ENCODE data around the gene PXDC1. TPM values are rescaled to one million over a fixed set of nuclear protein-coding genes. Genes with fewer than 3 reads are reported as not detected.

PXDC1 gene, protein sequence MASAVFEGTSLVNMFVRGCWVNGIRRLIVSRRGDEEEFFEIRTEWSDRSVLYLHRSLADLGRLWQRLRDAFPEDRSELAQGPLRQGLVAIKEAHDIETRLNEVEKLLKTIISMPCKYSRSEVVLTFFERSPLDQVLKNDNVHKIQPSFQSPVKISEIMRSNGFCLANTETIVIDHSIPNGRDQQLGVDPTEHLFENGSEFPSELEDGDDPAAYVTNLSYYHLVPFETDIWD
- total RNA-seq, result 1 to 10 TPM in 1 of 5 donors, under 1 TPM in 4; 0.30 to 1.2 (median 0.41) TPM
- 0.26 TPM for total RNA-seq (2013)
- 0 to 7.6 (median 0.37) reads per million in 29 experiments for total RNA-seq

DNA sequence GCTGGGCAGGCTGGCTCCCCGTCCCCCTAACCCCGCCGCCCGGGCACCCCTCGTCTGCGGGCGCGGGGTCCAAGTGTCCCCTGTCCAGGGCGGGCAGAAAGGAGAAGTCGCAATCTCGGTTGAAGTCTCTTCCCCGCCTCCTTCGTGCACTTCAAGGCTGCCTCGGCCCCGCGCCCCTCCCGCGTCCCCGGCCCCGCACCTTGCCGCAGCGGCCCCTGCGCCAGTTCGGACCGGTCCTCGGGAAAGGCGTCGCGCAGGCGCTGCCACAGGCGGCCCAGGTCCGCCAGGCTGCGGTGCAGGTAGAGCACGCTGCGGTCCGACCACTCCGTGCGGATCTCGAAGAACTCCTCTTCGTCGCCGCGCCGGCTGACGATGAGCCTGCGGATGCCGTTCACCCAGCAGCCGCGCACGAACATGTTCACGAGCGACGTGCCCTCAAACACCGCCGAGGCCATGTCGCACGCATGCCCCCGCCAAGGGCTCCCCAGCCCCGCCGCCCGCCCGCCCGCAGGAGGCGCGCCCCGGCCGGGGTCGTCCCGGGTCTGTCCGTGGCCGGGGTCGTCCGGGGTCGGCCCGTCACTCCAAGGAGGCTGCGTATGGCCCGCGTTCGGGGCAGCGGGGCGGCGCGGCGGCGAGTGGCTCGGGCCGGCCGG lies at the start of gene PXDC1:
PXDC1 (minus strand) TSS at position 637 of the 653 bp plus-strand sequence; CDS start at position 455, 182 bp downstream.
- Mint-ChIP-seq H3K4me1 (peaks cover 4 to 13% (median 7%) of the 10 kb centered on the region in 3 donors), H3K27me3 (peaks cover 29 to 49% of the 10 kb centered on the region in 2 donors), H3K4me3 (peak within 1 kb of the TSS; percentile 53 to 67 (median 64)), H3K36me3 (no peaks in the 10 kb centered on the region), H3K27ac (no peak within 1 kb of the TSS), H3K9me3 (no peaks in the 10 kb centered on the region)
- POLR2A ChIA-PET, result no interaction called here
- Histone ChIP-seq H3K27ac (ENCODE audit: low read length) (no peak within 1 kb of the TSS), H3K4me3 (ENCODE audit: control insufficient read depth in 1 of 2, extremely low read depth in 1 of 2, low read length in 1 of 2) (peak within 1 kb of the TSS; percentile 32 to 50), H3K4me1 (ENCODE audit: control insufficient read depth in 1 of 2, extremely low read depth in 1 of 2, insufficient read depth in 2 of 2, low read length in 2 of 2) (peaks cover 0 to 16% of the 10 kb centered on the region in 2 experiments), H3K9me3 (no peaks in the 10 kb centered on the region), H3K36me3 (ENCODE audit: control insufficient read depth in 2 of 2, extremely low read depth in 1 of 2, insufficient read depth in 1 of 2, low read length in 1 of 2) (no peaks in the 10 kb centered on the region), H3K27me3 (replicated peaks in 1 of 2; ENCODE audit: control insufficient read depth in 2 of 2, extremely low read depth in 1 of 2, insufficient read depth in 2 of 2, low read length in 1 of 2) (peaks cover 2 to 60% of the 10 kb centered on the region in 2 experiments)
- CTCF ChIA-PET, result no interaction called here
- peak in 19 of 35 experiments; percentile 4 to 59 (median 31) for DNase-seq
- ATAC-seq (replicated peaks in 1 of 4), result peak; percentile 45 to 61 (median 56)
- 1% methylated on average over 82 of the region's 88 CpGs for WGBS (ENCODE audit: insufficient coverage)

DNA sequence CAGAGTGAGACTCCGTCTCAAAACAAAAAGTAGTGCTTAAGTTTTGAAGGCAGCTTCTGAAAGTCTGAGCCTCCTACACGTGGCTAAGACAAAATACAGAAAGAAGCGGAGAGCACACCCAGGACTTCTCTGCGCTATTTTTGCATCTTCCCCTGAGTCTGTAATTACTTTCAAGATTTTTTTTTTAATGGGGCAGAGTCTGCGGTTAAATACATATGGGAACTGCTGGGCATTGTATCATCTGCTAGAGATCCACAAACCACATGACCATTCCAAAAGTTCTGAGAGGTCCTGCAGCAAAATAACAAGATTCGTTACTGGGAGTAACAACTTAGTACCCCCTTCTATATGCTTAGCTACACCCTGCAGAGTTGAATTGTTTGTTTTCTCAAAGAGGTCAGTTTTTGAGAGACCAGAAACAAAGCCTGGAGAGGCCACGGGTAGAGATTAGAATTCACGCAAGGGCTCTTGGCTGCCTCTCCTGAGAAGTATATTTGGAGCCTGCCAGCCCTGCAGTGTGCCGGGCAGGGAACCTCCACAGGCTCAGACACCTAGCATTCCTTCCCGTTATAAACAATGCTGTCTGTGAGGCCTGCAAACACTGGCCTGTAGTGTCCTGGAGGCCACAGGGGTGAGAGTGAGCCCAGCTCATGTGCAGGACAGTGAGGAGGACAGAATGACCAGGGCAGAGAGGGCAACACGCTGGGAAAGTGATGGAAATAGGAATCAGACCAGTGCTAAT lies 49.5 kb upstream of the PXDC1 start:
- no peaks in the 10 kb centered on the region for H3K36me3 Mint-ChIP-seq
- Histone ChIP-seq H3K27me3 (replicated peaks in 1 of 2; ENCODE audit: control insufficient read depth in 2 of 2, extremely low read depth in 1 of 2, insufficient read depth in 2 of 2, low read length in 1 of 2) (peaks cover 0 to 5% of the 10 kb centered on the region in 2 experiments), H3K36me3 (ENCODE audit: control insufficient read depth in 2 of 2, extremely low read depth in 1 of 2, insufficient read depth in 1 of 2, low read length in 1 of 2) (no peaks in the 10 kb centered on the region), H3K4me1 (ENCODE audit: control insufficient read depth in 1 of 2, extremely low read depth in 1 of 2, insufficient read depth in 2 of 2, low read length in 2 of 2) (no peaks in the 10 kb centered on the region), H3K27ac (ENCODE audit: low read length) (no peak overlapping the region), H3K4me3 (ENCODE audit: control insufficient read depth in 1 of 2, extremely low read depth in 1 of 2, low read length in 1 of 2) (no peak overlapping the region), H3K9me3 (no peaks in the 10 kb centered on the region)
- ChIA-PET CTCF (no interaction called here), POLR2A (no interaction called here)
- WGBS (ENCODE audit: insufficient coverage), result 81% methylated on average over 7 of the region's 11 CpGs
- H3K27me3 Mint-ChIP-seq, result peaks cover 6 to 9% of the 10 kb centered on the region in 2 donors
- no peak for DNase-seq
- no peak overlapping the region for H3K4me3 Mint-ChIP-seq
- ATAC-seq (replicated peaks in 1 of 4), result no peak
- no peaks in the 10 kb centered on the region for H3K9me3 Mint-ChIP-seq
- no peak overlapping the region for H3K27ac Mint-ChIP-seq
- no peaks in the 10 kb centered on the region for H3K4me1 Mint-ChIP-seq

DNA sequence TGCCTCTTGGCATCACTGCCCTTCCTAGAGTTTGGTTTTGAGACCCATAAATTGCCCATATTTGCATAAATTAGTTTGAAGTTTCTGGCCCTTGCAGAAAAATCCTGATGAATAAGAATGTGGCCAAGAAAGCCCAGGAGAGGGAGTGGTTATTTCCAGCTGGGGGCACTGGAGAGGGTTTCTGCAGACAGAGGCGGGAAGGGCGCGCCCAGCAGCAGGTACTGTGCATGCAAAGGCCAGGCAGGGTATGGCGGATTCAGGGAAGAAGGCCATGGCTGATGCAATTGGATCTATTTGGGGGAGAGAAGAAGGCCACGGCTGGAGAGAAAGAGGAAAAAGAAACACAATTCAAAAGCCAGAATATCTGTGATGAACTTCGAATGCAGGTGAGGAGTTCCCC lies 48.2 kb upstream of the PXDC1 start:
- Histone ChIP-seq H3K4me1 (ENCODE audit: control insufficient read depth in 1 of 2, extremely low read depth in 1 of 2, insufficient read depth in 2 of 2, low read length in 2 of 2) (no peaks in the 10 kb centered on the region), H3K27ac (ENCODE audit: low read length) (no peak overlapping the region), H3K27me3 (replicated peaks in 1 of 2; ENCODE audit: control insufficient read depth in 2 of 2, extremely low read depth in 1 of 2, insufficient read depth in 2 of 2, low read length in 1 of 2) (peaks cover 0 to 5% of the 10 kb centered on the region in 2 experiments), H3K4me3 (ENCODE audit: control insufficient read depth in 1 of 2, extremely low read depth in 1 of 2, low read length in 1 of 2) (no peak overlapping the region), H3K36me3 (ENCODE audit: control insufficient read depth in 2 of 2, extremely low read depth in 1 of 2, insufficient read depth in 1 of 2, low read length in 1 of 2) (no peaks in the 10 kb centered on the region), H3K9me3 (no peaks in the 10 kb centered on the region)
- H3K9me3 Mint-ChIP-seq, result no peaks in the 10 kb centered on the region
- POLR2A ChIA-PET, result no interaction called here
- H3K4me1 Mint-ChIP-seq, result no peaks in the 10 kb centered on the region
- peaks cover 6 to 9% of the 10 kb centered on the region in 2 donors for H3K27me3 Mint-ChIP-seq
- DNase-seq (no peak), ATAC-seq (replicated peaks in 1 of 4) (no peak)
- WGBS (ENCODE audit: insufficient coverage), result 98% methylated on average over 5 of the region's 6 CpGs
- no peak overlapping the region for H3K4me3 Mint-ChIP-seq
- CTCF ChIA-PET, result no interaction called here
- no peaks in the 10 kb centered on the region for H3K36me3 Mint-ChIP-seq
- H3K27ac Mint-ChIP-seq, result no peak overlapping the region

DNA sequence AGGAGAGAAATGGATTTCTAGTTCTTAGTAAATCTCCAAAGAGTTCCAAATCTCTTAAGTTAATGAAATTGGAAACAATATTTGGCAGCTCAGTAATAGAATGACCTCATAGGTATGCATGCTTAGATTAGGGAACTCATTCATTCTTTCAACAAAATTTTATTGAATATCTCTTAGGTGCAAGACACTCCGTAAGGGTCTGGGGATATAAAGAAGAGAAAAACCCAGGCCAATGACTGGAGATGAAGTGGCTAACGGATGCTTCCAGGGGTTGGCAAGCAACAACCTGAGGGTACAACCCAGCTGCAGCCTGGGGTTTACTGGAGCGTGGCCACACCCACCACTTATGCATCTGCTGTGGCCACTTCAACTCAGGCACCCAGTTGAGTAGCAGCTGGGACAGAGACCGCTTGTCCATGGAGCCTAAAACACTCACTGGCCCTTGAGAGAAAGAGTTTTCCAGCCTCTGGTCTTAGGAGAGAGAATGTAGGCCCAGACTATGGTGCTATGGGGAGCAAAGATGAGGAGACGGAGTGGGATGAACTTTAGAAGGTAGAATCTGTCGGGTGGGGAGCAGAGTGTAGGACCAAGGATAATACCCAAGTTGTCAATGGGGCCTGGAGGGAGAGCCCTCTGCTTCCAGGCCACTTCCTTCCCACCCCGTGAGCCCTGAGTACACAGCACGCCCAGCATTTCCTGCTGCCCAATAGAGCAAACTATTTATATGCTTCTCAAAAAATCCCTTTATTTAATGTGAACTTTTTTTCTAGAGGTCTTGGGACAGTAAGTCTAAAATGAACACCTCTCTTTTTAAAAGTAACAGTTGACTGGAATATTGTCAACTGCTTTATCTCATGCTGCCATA lies 46.8 kb upstream of the PXDC1 start:
- DNase-seq, result no peak
- H3K36me3 Mint-ChIP-seq, result no peaks in the 10 kb centered on the region
- Histone ChIP-seq H3K4me3 (ENCODE audit: control insufficient read depth in 1 of 2, extremely low read depth in 1 of 2, low read length in 1 of 2) (no peak overlapping the region), H3K9me3 (no peaks in the 10 kb centered on the region), H3K4me1 (ENCODE audit: control insufficient read depth in 1 of 2, extremely low read depth in 1 of 2, insufficient read depth in 2 of 2, low read length in 2 of 2) (no peaks in the 10 kb centered on the region), H3K36me3 (ENCODE audit: control insufficient read depth in 2 of 2, extremely low read depth in 1 of 2, insufficient read depth in 1 of 2, low read length in 1 of 2) (no peaks in the 10 kb centered on the region), H3K27me3 (replicated peaks in 1 of 2; ENCODE audit: control insufficient read depth in 2 of 2, extremely low read depth in 1 of 2, insufficient read depth in 2 of 2, low read length in 1 of 2) (peaks cover 0 to 5% of the 10 kb centered on the region in 2 experiments), H3K27ac (ENCODE audit: low read length) (no peak overlapping the region)
- 93% methylated on average over 3 of the region's 8 CpGs for WGBS (ENCODE audit: insufficient coverage)
- no peak overlapping the region for H3K4me3 Mint-ChIP-seq
- CTCF ChIA-PET, result no interaction called here
- H3K9me3 Mint-ChIP-seq, result no peaks in the 10 kb centered on the region
- POLR2A ChIA-PET, result no interaction called here
- H3K4me1 Mint-ChIP-seq, result no peaks in the 10 kb centered on the region
- H3K27ac Mint-ChIP-seq, result no peak overlapping the region
- no peak for ATAC-seq (replicated peaks in 1 of 4)
- peaks cover 6 to 9% of the 10 kb centered on the region in 2 donors for H3K27me3 Mint-ChIP-seq

DNA sequence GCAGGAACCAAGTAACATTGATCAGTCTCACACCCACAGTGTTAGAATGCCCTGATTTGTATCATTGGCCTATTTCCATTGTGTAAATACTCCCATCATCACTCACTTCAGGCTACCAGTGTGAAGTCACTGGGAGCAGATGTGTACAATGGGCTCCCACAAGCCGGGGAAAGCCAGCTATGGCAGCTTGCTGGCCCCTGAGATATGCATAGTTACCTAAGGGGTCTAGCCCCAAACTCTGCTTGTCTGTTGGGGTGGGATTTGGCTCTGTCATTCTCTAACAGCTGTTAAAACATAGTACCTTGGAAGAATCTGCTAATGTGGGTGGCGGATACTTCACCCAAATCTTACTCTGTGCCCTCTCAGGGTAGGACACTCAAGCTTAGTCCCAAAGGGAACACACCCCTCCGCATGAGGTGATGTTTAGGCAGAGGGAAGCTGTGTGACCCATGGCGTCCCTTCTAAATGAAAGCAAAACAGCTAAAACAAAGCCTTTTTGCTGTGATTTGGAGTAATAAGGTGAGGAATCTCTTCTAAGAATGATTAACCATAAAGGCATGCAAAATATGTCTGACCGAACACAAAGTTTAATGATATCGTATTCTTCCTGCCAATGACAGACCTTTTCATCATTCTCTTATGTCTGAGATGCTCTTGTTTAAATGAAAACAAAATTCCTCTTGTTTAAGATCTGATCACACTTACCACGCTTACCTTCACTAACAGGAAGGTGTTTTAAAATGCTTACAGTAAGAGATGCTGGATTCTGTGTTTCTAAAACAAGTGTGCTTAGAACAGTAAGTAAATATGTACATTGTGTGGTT lies 45.9 kb upstream of the PXDC1 start:
- POLR2A ChIA-PET, result no interaction called here
- ATAC-seq (replicated peaks in 1 of 4) (no peak), DNase-seq (no peak)
- no peaks in the 10 kb centered on the region for H3K4me1 Mint-ChIP-seq
- Histone ChIP-seq H3K4me1 (ENCODE audit: control insufficient read depth in 1 of 2, extremely low read depth in 1 of 2, insufficient read depth in 2 of 2, low read length in 2 of 2) (no peaks in the 10 kb centered on the region), H3K9me3 (no peaks in the 10 kb centered on the region), H3K36me3 (ENCODE audit: control insufficient read depth in 2 of 2, extremely low read depth in 1 of 2, insufficient read depth in 1 of 2, low read length in 1 of 2) (no peaks in the 10 kb centered on the region), H3K4me3 (ENCODE audit: control insufficient read depth in 1 of 2, extremely low read depth in 1 of 2, low read length in 1 of 2) (no peak overlapping the region), H3K27ac (ENCODE audit: low read length) (no peak overlapping the region), H3K27me3 (replicated peaks in 1 of 2; ENCODE audit: control insufficient read depth in 2 of 2, extremely low read depth in 1 of 2, insufficient read depth in 2 of 2, low read length in 1 of 2) (peaks cover 0 to 5% of the 10 kb centered on the region in 2 experiments)
- CTCF ChIA-PET, result interaction anchor here in 1 of 2 donors (1.1 kb wide), 1 partner anchor 51 kb away, joined by 4 read pairs; the partner anchor contains the start of gene FAM50B
- H3K36me3 Mint-ChIP-seq, result no peaks in the 10 kb centered on the region
- no peaks in the 10 kb centered on the region for H3K9me3 Mint-ChIP-seq
- no peak overlapping the region for H3K27ac Mint-ChIP-seq
- WGBS (ENCODE audit: insufficient coverage), result no CpG with 5 or more reads among the region's 7 CpGs
- H3K27me3 Mint-ChIP-seq, result peaks cover 6 to 9% of the 10 kb centered on the region in 2 donors
- H3K4me3 Mint-ChIP-seq, result no peak overlapping the region

Data from T-cell (primary cell).